ENCODE measurements around the gene ITIH1.
"Not testable (repeated sequence)": the region's sequence is repeated elsewhere in the genome, so short reads cannot be mapped to it uniquely, and the experiment has no call there.

ITIH1 gene

GRCh38 chr3:52777127-52777958 is at the start of gene ITIH1:
TSS of gene ITIH1 (plus strand) at chr3:52777599. CDS start at chr3:52777616, 17 bp downstream.
- DNase-seq: no peak

GRCh38 chr3:52728753-52729152 is 48.6 kb upstream of the ITIH1 start:
- DNase-seq: not testable (repeated sequence)

GRCh38 chr3:52730681-52731080 is 46.7 kb upstream of the ITIH1 start:
- no peak for DNase-seq

GRCh38 chr3:52731590-52731989 is 45.8 kb upstream of the ITIH1 start:
- no peak for DNase-seq

GRCh38 chr3:52733256-52733891 is 44.0 kb upstream of the ITIH1 start:
- DNase-seq: no peak

GRCh38 chr3:52739730-52740129 is 37.7 kb upstream of the ITIH1 start:
- DNase-seq: no peak

GRCh38 chr3:52742418-52743041 is 34.9 kb upstream of the ITIH1 start:
- DNase-seq: no peak

GRCh38 chr3:52743152-52743551 is 34.2 kb upstream of the ITIH1 start:
- no peak for DNase-seq

- no peak for DNase-seq
Measured at GRCh38 chr3:52743721-52744120, 33.7 kb upstream of the ITIH1 start.

- no peak for DNase-seq
Measured at GRCh38 chr3:52752045-52752660, 25.2 kb upstream of the ITIH1 start.

GRCh38 chr3:52754373-52754772 is 23.0 kb upstream of the ITIH1 start:
- no peak for DNase-seq

- no peak for DNase-seq
Measured at GRCh38 chr3:52756141-52756540, 21.3 kb upstream of the ITIH1 start.

GRCh38 chr3:52763466-52763865 is 13.9 kb upstream of the ITIH1 start:
- DNase-seq: no peak

GRCh38 chr3:52769786-52770455 is 7.5 kb upstream of the ITIH1 start:
- DNase-seq: no peak

- peak; percentile 41 for DNase-seq
Measured at GRCh38 chr3:52770496-52771333, 6.7 kb upstream of the ITIH1 start, which contains the start of gene NEK4. TSS of gene NEK4 (minus strand) at chr3:52770940. CDS start at chr3:52770746, 194 bp downstream.

- DNase-seq: no peak
Measured at GRCh38 chr3:52771334-52771681, 6.1 kb upstream of the ITIH1 start.

- DNase-seq: no peak
Measured at GRCh38 chr3:52771702-52772101, 5.7 kb upstream of the ITIH1 start.

- no peak for DNase-seq
Measured at GRCh38 chr3:52773361-52774065, 3.9 kb upstream of the ITIH1 start.

- no peak for DNase-seq
Measured at GRCh38 chr3:52774066-52774713, 3.2 kb upstream of the ITIH1 start.

Data from NCI-H187 treated with DMSO at 0.1 percent for 48 hours (cell line).